H1 (cell line): ENCODE results near the gene SIK3. TPM values are rescaled to one million over a fixed set of nuclear protein-coding genes. Genes with fewer than 3 reads are reported as not detected.

ENCODE experiments used
- CTCF ChIA-PET: fragments of 300-600 bp; sonication (Branson Sonifier 250); formaldehyde crosslinking; loops from one replicate; lab custom pipeline; 2021; ENCODE audit not compliant: partially characterized antibody; lab: Charles Lee
- POLR2A ChIA-PET: fragments of 300-600 bp; sonication (Branson Sonifier 250); formaldehyde crosslinking; loops from one replicate; lab custom pipeline; 2021; ENCODE audit warnings: inconsistent platforms; ENCODE audit not compliant: partially characterized antibody; lab: Charles Lee
- DNase-seq, 2 experiments: peaks; one replicate each; pipeline versions ENCODE4 v3.0.0 to v3.0.0-alpha.2; 2010 to 2022; ENCODE audit warnings: low spot score in 2 of 2, low read depth in 1 of 2, mixed read lengths in 1 of 2
- FAIRE-seq: peaks from 2 replicates; lab custom pipeline; 2011; peaks lifted over from hg19 to GRCh38; lab: Jason Lieb, UNC
- H2AFZ ChIP-seq: 2 replicates; pipeline ENCODE4 v1.8.1; 2012; ENCODE audit warnings: low read length, inconsistent platforms
- H2AK5ac ChIP-seq: 2 replicates; pipeline ENCODE4 v1.6.1; 2013; ENCODE audit warnings: low read depth, low read length
- H2BK120ac ChIP-seq: replicated peaks from 2 replicates; pipeline ENCODE3; 2013; ENCODE audit warnings: low read depth, low read length, inconsistent platforms
- H2BK12ac ChIP-seq: 2 replicates; pipeline ENCODE4 v1.6.1; 2013; ENCODE audit warnings: low read depth, low read length
- H2BK15ac ChIP-seq: 2 replicates; pipeline ENCODE4 v1.6.1; 2013; ENCODE audit warnings: low read length
- H2BK20ac ChIP-seq: 2 replicates; pipeline ENCODE4 v1.6.1; 2013; ENCODE audit warnings: low read length
- H2BK5ac ChIP-seq: 2 replicates; pipeline ENCODE4 v1.6.1; 2013; ENCODE audit warnings: low read depth, low read length
- H3K14ac ChIP-seq: 2 replicates; pipeline ENCODE4 v1.6.1; 2013; ENCODE audit warnings: inconsistent platforms; ENCODE audit not compliant: insufficient read length
- H3K18ac ChIP-seq: 2 replicates; pipeline ENCODE4 v1.6.1; 2013; ENCODE audit warnings: low read length; ENCODE audit errors: extremely low read depth
- H3K23ac ChIP-seq: 2 replicates; pipeline ENCODE4 v1.6.1; 2013; ENCODE audit warnings: inconsistent platforms; ENCODE audit not compliant: insufficient read length
- H3K23me2 ChIP-seq: 2 replicates; pipeline ENCODE4 v1.6.1; 2013; ENCODE audit warnings: low read depth, low read length
- H3K27ac ChIP-seq: 2 replicates; pipeline ENCODE4 v1.6.1; 2011; ENCODE audit warnings: low read depth, low read length, inconsistent platforms
- H3K27me3 ChIP-seq, 4 experiments: replicated peaks in 1 of 4; 1 replicate in 1 of 4; 2 replicates in 3 of 4; pipeline versions ENCODE4 v1.6.1 to v1.8.1; 2011 to 2013; ENCODE audit warnings: low read length in 3 of 4, mild to moderate bottlenecking in 3 of 4, inconsistent platforms in 2 of 4, mixed read lengths in 2 of 4, moderate library complexity in 1 of 4; ENCODE audit not compliant: control insufficient read depth in 3 of 4, insufficient read depth in 3 of 4; ENCODE audit errors: extremely low read depth in 1 of 4
- H3K36me3 ChIP-seq, 4 experiments: 2 replicates each; pipeline versions ENCODE4 v1.6.1 to v1.8.1; 2011 to 2013; ENCODE audit warnings: mild to moderate bottlenecking in 4 of 4, low read length in 3 of 4, moderate library complexity in 2 of 4, control low read depth in 1 of 4, inconsistent platforms in 1 of 4; ENCODE audit not compliant: insufficient read depth in 4 of 4, control insufficient read depth in 2 of 4
- H3K4ac ChIP-seq: replicated peaks from 2 replicates; pipeline ENCODE3; 2013; ENCODE audit warnings: low read length, low read depth, mixed read lengths, inconsistent platforms; ENCODE audit not compliant: insufficient read length
- H3K4me1 ChIP-seq, 4 experiments: replicated peaks in 1 of 4; 1 replicate in 1 of 4; 2 replicates in 3 of 4; pipeline versions ENCODE4 v1.6.1 to v1.8.1; 2011 to 2013; ENCODE audit warnings: low read length in 3 of 4, inconsistent platforms in 2 of 4, mixed read lengths in 1 of 4; ENCODE audit not compliant: insufficient read depth in 4 of 4, control insufficient read depth in 3 of 4
- H3K4me2 ChIP-seq, 2 experiments: 2 replicates each; pipeline versions ENCODE4 v1.6.1 to v1.8.1; 2011 to 2013; ENCODE audit warnings: low read depth in 2 of 2, low read length in 2 of 2, control low read depth in 1 of 2, inconsistent platforms in 1 of 2, mild to moderate bottlenecking in 1 of 2; ENCODE audit not compliant: insufficient read depth in 1 of 2
- H3K4me3 ChIP-seq, 4 experiments: fragments of 200-600, 300-600 bp in 1 of 4; sonication (generic), shearing (Covaris generic), sonication (Bioruptor Twin) in 1 of 4; 2 replicates each; pipeline versions ENCODE4 v1.5.1 to v1.8.1; 2011 to 2016; ENCODE audit warnings: low read length in 4 of 4, low read depth in 3 of 4, control low read depth in 2 of 4, inconsistent platforms in 2 of 4, mild to moderate bottlenecking in 2 of 4, mixed read lengths in 1 of 4, moderate library complexity in 1 of 4; ENCODE audit not compliant: insufficient read depth in 2 of 4; ENCODE audit errors: extremely low read depth in 1 of 4
- H3K56ac ChIP-seq: replicated peaks from 2 replicates; pipeline ENCODE3; 2013; ENCODE audit warnings: low read depth, mild to moderate bottlenecking, mixed read lengths, low read length, inconsistent platforms; ENCODE audit not compliant: insufficient read length
- H3K79me1 ChIP-seq: 2 replicates; pipeline ENCODE4 v1.6.1; 2013; ENCODE audit warnings: low read depth, low read length, control low read depth
- H3K79me2 ChIP-seq, 2 experiments: 2 replicates each; pipeline versions ENCODE4 v1.6.1 to v1.8.1; 2012 to 2013; ENCODE audit warnings: low read length in 2 of 2, mild to moderate bottlenecking in 2 of 2, inconsistent platforms in 1 of 2; ENCODE audit not compliant: insufficient read depth in 2 of 2, control insufficient read depth in 1 of 2
- H3K9ac ChIP-seq, 4 experiments: replicated peaks in 1 of 4; 1 replicate in 1 of 4; 2 replicates in 3 of 4; pipeline versions ENCODE4 v1.6.1 to v1.8.1; 2011 to 2013; ENCODE audit warnings: low read depth in 3 of 4, low read length in 3 of 4, control low read depth in 2 of 4, mild to moderate bottlenecking in 2 of 4, moderate library complexity in 2 of 4, inconsistent platforms in 1 of 4; ENCODE audit errors: extremely low read depth in 1 of 4
- H3K9me3 ChIP-seq, 2 experiments: 2 replicates each; pipeline versions ENCODE4 v1.6.1 to v1.8.1; 2012 to 2013; ENCODE audit warnings: mild to moderate bottlenecking in 2 of 2, moderate library complexity in 2 of 2, control low read depth in 1 of 2, inconsistent platforms in 1 of 2, low read depth in 1 of 2, low read length in 1 of 2, mixed read lengths in 1 of 2; ENCODE audit not compliant: insufficient read depth in 2 of 2
- H4K20me1 ChIP-seq, 2 experiments: replicated peaks in 1 of 2; 2 replicates each; pipeline versions ENCODE3 to v1.8.1; 2011 to 2013; ENCODE audit warnings: inconsistent platforms in 2 of 2, low read length in 2 of 2, mild to moderate bottlenecking in 1 of 2; ENCODE audit not compliant: insufficient read depth in 2 of 2, control insufficient read depth in 1 of 2
- H4K5ac ChIP-seq: 2 replicates; pipeline ENCODE4 v1.6.1; 2013; ENCODE audit warnings: low read length, low read depth, mixed read lengths, inconsistent platforms; ENCODE audit not compliant: insufficient read length
- H4K8ac ChIP-seq: 2 replicates; pipeline ENCODE4 v1.8.0; 2013; ENCODE audit warnings: mild to moderate bottlenecking, moderate library complexity, low read length, inconsistent platforms; ENCODE audit not compliant: insufficient read depth; ENCODE audit errors: extremely low read depth
- H4K91ac ChIP-seq: replicated peaks from 2 replicates; pipeline ENCODE3; 2013; ENCODE audit warnings: low read length, mixed read lengths, inconsistent platforms; ENCODE audit not compliant: insufficient read length
- CHD1 ChIP-seq: IDR thresholded peaks from 2 replicates; pipeline ENCODE4 v1.6.1; 2012; ENCODE audit warnings: low read depth, low read length, improper control_type of control experiment
- HDAC6 ChIP-seq: IDR thresholded peaks from one replicate; pipeline ENCODE4 v1.7.1; 2012; ENCODE audit warnings: low read depth, mild to moderate bottlenecking, inconsistent platforms, low read length, moderate library complexity
- RFX5 ChIP-seq: IDR thresholded peaks from 2 replicates; pipeline ENCODE4 v1.6.1; 2011; ENCODE audit warnings: low read depth, low read length, improper control_type of control experiment, borderline replicate concordance
- SP1 ChIP-seq: IDR thresholded peaks from 2 replicates; pipeline ENCODE4 v1.6.1; 2011; ENCODE audit warnings: low read depth, low read length
- WGBS, 2 experiments: shearing (Covaris generic) in 1 of 2; methylation state at CpG; one replicate each; pipeline versions ENCODE4 v1.1.6 to v1.1.7; 2013 to 2015; ENCODE audit warnings: low lambda C conversion rate in 2 of 2, mixed read lengths in 2 of 2, inconsistent platforms in 1 of 2, low coverage in 1 of 2, missing lambda C conversion rate in 1 of 2; ENCODE audit not compliant: insufficient replicate concordance in 2 of 2, insufficient coverage in 1 of 2, insufficient read length in 1 of 2; ENCODE audit errors: extremely low coverage in 1 of 2, missing lambda C conversion rate in 1 of 2; 5-methylcytosine and 5-hydroxymethylcytosine counted together
- polyA plus RNA-seq, 7 experiments: library from polyadenylated mRNA; depleted of rRNA in 3 of 7; stranded (reverse) in 5 of 7; unstranded in 2 of 7; fragments of >200 nt in 5 of 7; fragments of 200-250 nt in 2 of 7; gene quantifications; 1 replicate in 5 of 7; 2 replicates in 1 of 7; 4 replicates in 1 of 7; pipeline versions ENCODE4 v1.2.1 to v1.2.3, GENCODE V29; 2011 to 2013; ENCODE audit warnings: missing spikeins in 2 of 7, mixed read lengths in 2 of 7
- total RNA-seq: library from RNA; stranded (reverse); fragmentation: NEBNext Ultra II Directional; extraction: Animal tissue kit (Norgen Biotek cat#: 25700); gene quantifications from 2 replicates; pipeline ENCODE4 v1.2.1, GENCODE V29; 2021

Gene SIK3
- total and polyA plus RNA-seq, 2 of the 8 experiments (the other 6 are each of a cell fraction or from before 2014, with no cell fraction given): 19.9 to 32.1 TPM

DNA sequence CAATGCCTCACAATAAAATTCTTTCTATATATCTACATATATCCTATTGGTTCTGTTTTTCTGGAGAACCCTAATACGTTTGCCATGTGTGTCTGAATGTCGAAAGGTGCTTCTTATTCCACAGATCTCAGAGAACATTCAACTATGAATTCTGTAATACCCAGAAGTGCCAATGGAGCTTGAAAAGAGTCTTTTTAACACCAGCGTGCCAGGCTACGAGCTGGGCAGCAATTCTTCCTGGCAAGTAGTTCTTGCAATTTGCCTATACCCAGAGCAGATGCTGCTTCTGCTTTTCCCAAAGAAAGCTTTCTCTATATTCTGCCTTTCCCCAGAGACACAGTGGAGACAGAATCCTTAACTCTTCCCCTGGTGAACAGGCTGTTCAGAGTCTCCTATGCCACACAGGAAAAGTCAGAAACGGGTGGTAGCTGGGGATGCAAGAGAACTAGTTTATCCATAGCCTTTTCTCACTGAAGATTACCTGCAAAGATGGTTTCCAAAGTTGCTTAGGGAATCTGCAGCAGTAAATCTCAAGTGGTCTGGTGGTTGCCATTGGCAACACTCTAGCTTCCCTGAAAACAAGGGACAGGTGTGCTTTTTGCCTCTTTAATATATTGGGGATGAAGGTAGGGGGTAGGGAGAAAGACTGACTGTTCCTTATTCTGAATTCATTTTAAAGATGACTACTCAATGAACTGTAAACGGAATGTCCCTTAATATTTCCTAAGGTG is 29.1 kb upstream of the SIK3 start:
- Histone ChIP-seq H3K9ac (no peak overlapping the region), H4K91ac (no peak overlapping the region), H3K56ac (no peak overlapping the region), H3K9me3 (no peaks in the 10 kb centered on the region), H3K18ac (no peak overlapping the region), H3K4ac (no peak overlapping the region), H2AK5ac (no peak overlapping the region), H2BK5ac (no peak overlapping the region), H2BK20ac (no peak overlapping the region), H3K36me3 (no peaks in the 10 kb centered on the region), H2AFZ (no peak overlapping the region), H3K27ac (no peak overlapping the region), H3K79me2 (no peaks in the 10 kb centered on the region), H3K4me3 (no peak overlapping the region), H2BK12ac (no peak overlapping the region), H4K8ac (no peak overlapping the region), H4K20me1 (no peaks in the 10 kb centered on the region), H2BK15ac (no peak overlapping the region), H3K79me1 (no peaks in the 10 kb centered on the region), H3K4me2 (no peak overlapping the region), H3K27me3 (no peaks in the 10 kb centered on the region), H3K14ac (no peak overlapping the region), H2BK120ac (no peak overlapping the region), H3K23me2 (no peaks in the 10 kb centered on the region), H4K5ac (no peak overlapping the region), H3K23ac (no peak overlapping the region), H3K4me1 (no peaks in the 10 kb centered on the region)
- TF ChIP-seq RFX5 (no peak), SP1 (no peak), HDAC6 (no peak), CHD1 (no peak)
- ChIA-PET CTCF (interaction anchor here (0.6 to 5.8 kb wide), 10 partner anchors 11 to 291 kb away, joined by 3 to 27 read pairs (median 3); no protein-coding TSS in a partner anchor), POLR2A (interaction anchor here (0.6 kb wide), 1 partner anchor 68 kb away, joined by 3 read pairs; no protein-coding TSS in a partner anchor)
- no peak for DNase-seq
- WGBS, 2 experiments: 81% methylated on average over 6 of the region's 6 CpGs; no CpG with 5 or more reads in 1 of the 2 experiments
- no peak for FAIRE-seq
